Endothelial cell of umbilical vein (primary cell): Measurements from ENCODE around the gene ZBBX. TPM values are rescaled to one million over a fixed set of nuclear protein-coding genes. Genes with fewer than 3 reads are reported as not detected.

Experiments
- BruUV-seq: library from RNA; stranded (reverse); fragments of 400-500 nt; replicated peaks from 2 replicates; lab custom pipeline; 2021; lab: Mats Ljungman, UMichigan
- CTCF ChIA-PET: fragments of 300-600, 350-600 bp; sonication (Branson Sonifier 250); formaldehyde crosslinking; loops from one replicate; lab custom pipeline; 2021; ENCODE audit warnings: antibody characterized with exemption, inconsistent platforms; lab: Charles Lee
- POLR2A ChIA-PET: fragments of 300-600, 350-600 bp; sonication (Branson Sonifier 250); formaldehyde crosslinking; loops from one replicate; lab custom pipeline; 2021; ENCODE audit warnings: antibody characterized with exemption, inconsistent platforms; lab: Charles Lee
- DNase-seq: peaks from one replicate; pipeline ENCODE4 v3.0.0-alpha.2; 2011; ENCODE audit warnings: low read depth, low spot score
- FAIRE-seq: peaks from 2 replicates; lab custom pipeline; 2011; peaks lifted over from hg19 to GRCh38; lab: Jason Lieb, UNC
- H2AFZ ChIP-seq: 2 replicates; pipeline ENCODE4 v1.6.0; 2012; ENCODE audit warnings: low read depth, low read length, control low read depth, inconsistent platforms
- H3K27ac ChIP-seq: 2 replicates; pipeline ENCODE4 v1.5.1; 2011; ENCODE audit warnings: low read depth, mild to moderate bottlenecking, control low read depth, low read length, moderate library complexity; ENCODE audit not compliant: insufficient read depth
- H3K27me3 ChIP-seq, 2 experiments: 2 replicates each; pipeline versions ENCODE4 v1.6.0 to v1.6.1; 2011; ENCODE audit warnings: low read length in 2 of 2, mixed read lengths in 1 of 2; ENCODE audit not compliant: control insufficient read depth in 2 of 2, insufficient read depth in 2 of 2
- H3K36me3 ChIP-seq, 2 experiments: 2 replicates in 1 of 2; 3 replicates in 1 of 2; pipeline ENCODE4 v1.5.1; 2011; ENCODE audit warnings: low read length in 2 of 2, mild to moderate bottlenecking in 1 of 2, moderate library complexity in 1 of 2; ENCODE audit not compliant: control insufficient read depth in 2 of 2, insufficient read depth in 2 of 2; ENCODE audit errors: extremely low read depth in 1 of 2
- H3K4me1 ChIP-seq: 3 replicates; pipeline ENCODE4 v1.5.1; 2011; ENCODE audit warnings: mild to moderate bottlenecking, low read length; ENCODE audit not compliant: control insufficient read depth, insufficient read depth; ENCODE audit errors: extremely low read depth
- H3K4me2 ChIP-seq: 2 replicates; pipeline ENCODE4 v1.6.1; 2011; ENCODE audit warnings: low read length, control low read depth, mixed read lengths; ENCODE audit not compliant: insufficient read depth
- H3K4me3 ChIP-seq, 3 experiments: fragments of 200-600 bp in 1 of 3; sonication (generic), shearing (Covaris generic) in 1 of 3; replicated peaks in 1 of 3; 2 replicates each; pipeline ENCODE4 v1.5.1; 2011 to 2016; ENCODE audit warnings: control low read depth in 3 of 3, low read length in 3 of 3, mild to moderate bottlenecking in 2 of 3, inconsistent platforms in 1 of 3, low read depth in 1 of 3, moderate library complexity in 1 of 3; ENCODE audit not compliant: insufficient read depth in 1 of 3
- H3K79me2 ChIP-seq: 2 replicates; pipeline ENCODE4 v1.6.0; 2012; ENCODE audit warnings: low read length, inconsistent platforms; ENCODE audit not compliant: control insufficient read depth, insufficient read depth
- H3K9ac ChIP-seq: replicated peaks from 2 replicates; pipeline ENCODE3; 2011; ENCODE audit warnings: low read length, control low read depth; ENCODE audit not compliant: insufficient read depth; ENCODE audit errors: extremely low read depth
- H3K9me1 ChIP-seq: replicated peaks from 3 replicates; pipeline ENCODE4 v1.6.0; 2011; ENCODE audit warnings: mild to moderate bottlenecking, low read length; ENCODE audit not compliant: control insufficient read depth, insufficient read depth; ENCODE audit errors: extremely low read depth
- H3K9me3 ChIP-seq: replicated peaks from 2 replicates; pipeline ENCODE4 v1.5.1; 2012; ENCODE audit warnings: low read length, inconsistent platforms; ENCODE audit not compliant: control insufficient read depth, insufficient read depth
- H4K20me1 ChIP-seq: replicated peaks from 2 replicates; pipeline ENCODE3; 2011; ENCODE audit warnings: mild to moderate bottlenecking, low read length; ENCODE audit not compliant: control insufficient read depth, insufficient read depth; ENCODE audit errors: extremely low read depth
- EZH2 ChIP-seq: IDR thresholded peaks from 2 replicates; pipeline ENCODE4 v1.6.1; 2012; ENCODE audit warnings: borderline replicate concordance, low read depth, mild to moderate bottlenecking, moderate library complexity, low read length, inconsistent platforms; ENCODE audit not compliant: severe bottlenecking
- FOS ChIP-seq: IDR thresholded peaks from 2 replicates; pipeline ENCODE4 v1.6.1; 2011; ENCODE audit warnings: mild to moderate bottlenecking, low read length, moderate library complexity, borderline replicate concordance; ENCODE audit not compliant: insufficient read depth
- GATA2 ChIP-seq: IDR thresholded peaks from 2 replicates; pipeline ENCODE4 v1.7.0; 2011; ENCODE audit warnings: low read depth, mild to moderate bottlenecking, moderate library complexity, mixed read lengths, low read length; ENCODE audit not compliant: insufficient read length, insufficient read depth
- MYC ChIP-seq: IDR thresholded peaks from one replicate; pipeline ENCODE4 v1.6.1; 2011; ENCODE audit warnings: mild to moderate bottlenecking, low read depth, low read length
- POLR2AphosphoS5 ChIP-seq: IDR thresholded peaks from 2 replicates; pipeline ENCODE4 v1.6.1; 2012; ENCODE audit warnings: low read depth, mild to moderate bottlenecking, control low read depth, low read length, moderate library complexity; ENCODE audit not compliant: insufficient read depth
- dilution Hi-C: fragments of 300-500 bp; cut with MboI; formaldehyde crosslinking; loops from one replicate; pipeline ENCODE4 v1.15.0; 2019; ENCODE audit warnings: low sequenced_read_pairs; ENCODE audit not compliant: extremely low pct_ligation_motif_present
- intact Hi-C: fragments of 100-400 bp; cut with micrococcal nuclease; formaldehyde crosslinking; loops from one replicate; pipeline ENCODE4 v1.10.0; 2022
- polyA plus RNA-seq, 4 experiments: library from polyadenylated mRNA; depleted of rRNA in 3 of 4; stranded (reverse) in 3 of 4; unstranded in 1 of 4; fragments of >200 nt; gene quantifications; 2 replicates each; pipeline versions ENCODE4 v1.2.1 to v1.2.3, GENCODE V29; 2011 to 2012; ENCODE audit warnings: missing spikeins in 1 of 4
- total RNA-seq: library from RNA; stranded (reverse); gene quantifications from 2 replicates; pipeline ENCODE4 v1.2.3, GENCODE V29; 2021
- TF ChIP-seq, protein P1 (sequence below): IDR thresholded peaks from 2 replicates; pipeline ENCODE4 v1.6.1; 2011; ENCODE audit not compliant: insufficient read depth, insufficient read length

Gene ZBBX
- total and polyA plus RNA-seq, 2 donors (not counting 3 experiments of a cell fraction or from before 2014, with no cell fraction given): not detected

- no peak for DNase-seq
- BruUV-seq: no TSS peak
- Histone ChIP-seq H3K27me3 (no peaks in the 10 kb centered on the region), H3K4me1 (no peaks in the 10 kb centered on the region), H3K9me3 (peaks cover 3% of the 10 kb centered on the region), H3K4me2 (no peak overlapping the region), H3K9ac (no peak overlapping the region), H3K9me1 (no peaks in the 10 kb centered on the region), H3K79me2 (no peaks in the 10 kb centered on the region), H4K20me1 (no peaks in the 10 kb centered on the region), H3K4me3 (no peak overlapping the region), H3K36me3 (no peaks in the 10 kb centered on the region), H2AFZ (no peak overlapping the region), H3K27ac (no peak overlapping the region)
- ChIA-PET POLR2A (no interaction called here), CTCF (no interaction called here)
- no peak for FAIRE-seq
- dilution Hi-C loops: no loop called here
- intact Hi-C loops: no loop called here
- TF ChIP-seq MYC: no peak
Observed at GRCh38 chr3:167203062-167203461, 177.0 kb downstream of the ZBBX start.

GRCh38 chr3:167198949-167199600, 181.0 kb downstream of the ZBBX start:
- CTCF ChIA-PET: no interaction called here
- no peak for FAIRE-seq
- Histone ChIP-seq H3K9ac (no peak overlapping the region), H3K36me3 (no peaks in the 10 kb centered on the region), H3K9me3 (peaks cover 5% of the 10 kb centered on the region), H3K4me3 (no peak overlapping the region), H3K4me1 (no peaks in the 10 kb centered on the region), H4K20me1 (no peaks in the 10 kb centered on the region), H3K79me2 (no peaks in the 10 kb centered on the region), H3K27ac (no peak overlapping the region), H2AFZ (no peak overlapping the region), H3K4me2 (no peak overlapping the region), H3K27me3 (no peaks in the 10 kb centered on the region), H3K9me1 (no peaks in the 10 kb centered on the region)
- intact Hi-C loops: no loop called here
- no TSS peak for BruUV-seq
- dilution Hi-C loops: no loop called here
- TF ChIP-seq FOS (no peak), GATA2 (no peak), EZH2 (no peak), POLR2AphosphoS5 (no peak)
- TF ChIP-seq, protein P1, sequence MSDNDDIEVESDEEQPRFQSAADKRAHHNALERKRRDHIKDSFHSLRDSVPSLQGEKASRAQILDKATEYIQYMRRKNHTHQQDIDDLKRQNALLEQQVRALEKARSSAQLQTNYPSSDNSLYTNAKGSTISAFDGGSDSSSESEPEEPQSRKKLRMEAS: no peak
- POLR2A ChIA-PET: no interaction called here
- no peak for DNase-seq

Other genes with a start within 250 kb of the ZBBX start
- not detected in 2 replicates for gene SERPINI2, start 93.7 kb upstream of the ZBBX start, total RNA-seq
- not detected in 2 replicates for gene SERPINI2, start 93.7 kb upstream of the ZBBX start, polyA plus RNA-seq